Ovary (tissue), 9 donors: ENCODE data around the gene CIAO1. TPM values are rescaled to one million over a fixed set of nuclear protein-coding genes. Genes with fewer than 3 reads are reported as not detected.

ENCODE experiments used
- DNase-seq, 5 donors: peaks; one replicate each; pipeline ENCODE4 v3.0.0-alpha.2; 2019 to 2020
- H3K27ac ChIP-seq, 2 donors: fragments of 200-600 bp; one replicate each; pipeline versions ENCODE4 v1.5.1 to v1.8.0; 2019 to 2022
- H3K27me3 ChIP-seq: fragments of 200-600 bp; one replicate; pipeline ENCODE4 v1.8.0; 2022
- H3K36me3 ChIP-seq: fragments of 200-600 bp; sonication (generic); one replicate; pipeline ENCODE4 v1.5.1; 2019
- H3K4me1 ChIP-seq: one replicate; pipeline ENCODE4 v1.8.1; 2013; ENCODE audit warnings: mild to moderate bottlenecking, moderate library complexity; ENCODE audit not compliant: insufficient read depth
- H3K4me3 ChIP-seq: fragments of 200-600 bp; sonication (generic); one replicate; pipeline ENCODE4 v1.5.1; 2017
- H3K9me3 ChIP-seq, 2 donors: fragments of 200-600 bp in 1 of 2; sonication (generic) in 1 of 2; one replicate each; pipeline versions ENCODE4 v1.5.1 to v1.8.1; 2013 to 2019; ENCODE audit warnings: mild to moderate bottlenecking in 1 of 2, moderate library complexity in 1 of 2
- CTCF ChIP-seq, 3 donors: fragments of 450-650 bp in 2 of 3; fragments of 200-600 bp in 1 of 3; IDR thresholded peaks; one replicate each; pipeline versions ENCODE4 v1.5.1 to v1.8.0; 2016 to 2022; ENCODE audit warnings: antibody characterized with exemption in 3 of 3, mild to moderate bottlenecking in 1 of 3
- EP300 ChIP-seq: sonication (generic); formaldehyde crosslinking; IDR thresholded peaks from one replicate; pipeline ENCODE4 v1.6.1; 2017; ENCODE audit warnings: antibody characterized with exemption
- POLR2A ChIP-seq: fragments of 450-650 bp; IDR thresholded peaks from one replicate; pipeline ENCODE4 v1.6.1; 2017; ENCODE audit warnings: antibody characterized with exemption, mild to moderate bottlenecking, moderate library complexity
- WGBS, 3 donors: extraction: QIAGEN DNeasy Blood & Tissue Kit in 1 of 3; methylation state at CpG; one replicate each; pipeline versions ENCODE4 v1.1.5 to v1.1.7; 2013 to 2017; 5-methylcytosine and 5-hydroxymethylcytosine counted together
- intact Hi-C, 4 donors: fragments of 100-400 bp; cut with DNase I; formaldehyde crosslinking; loops; one replicate each; pipeline versions ENCODE4 v1.11.0 to v1.15.1; 2022 to 2023
- polyA plus RNA-seq, 2 donors: library from polyadenylated mRNA; stranded (reverse); fragments of 200-250 nt in 1 of 2; fragments of 350-450 nt in 1 of 2; fragmentation: Illumina TruSeq in 1 of 2; extraction: RNeasy Lipid Tissue Mini Kit (QIAGEN cat#74804) in 1 of 2; gene quantifications; one replicate each; pipeline ENCODE4 v1.2.3, GENCODE V29; 2013 to 2014
- total RNA-seq, 7 donors: library from RNA; depleted of rRNA in 2 of 7; stranded (reverse); fragments of >200 nt in 2 of 7; fragmentation: NEBNext Ultra II Directional in 3 of 7; extraction: Animal tissue kit (Norgen Biotek cat#: 25700) in 3 of 7; gene quantifications; one replicate each; pipeline versions ENCODE4 v1.1.0 to v1.2.4, GENCODE V29; 2016 to 2023
- donor health status: DM: no; HTN: no; CAD: no; lungs with moderate emphysema.
- donor health status: DM: no; HTN: no; CAD: no.
- donor health status: Bipolar disorder and iron deficiency.
- donor health status: DM: yes; HTN: yes; CAD: no.
- donor health status: DM: no; HTN: no; CAD: no.
- donor health status: DM: yes; HTN: yes; CAD: no.

The CIAO1 gene
- total and polyA plus RNA-seq, 9 donors, result 42.2 to 103 (median 58.1) TPM

GRCh38 chr2:96241900-96242611 is 24.0 kb upstream of the CIAO1 start:
- DNase-seq, result no peak
- Histone ChIP-seq H3K36me3 (no peaks in the 10 kb centered on the region), H3K4me1 (no peaks in the 10 kb centered on the region), H3K9me3 (no peaks in the 10 kb centered on the region), H3K4me3 (no peak overlapping the region), H3K27me3 (no peaks in the 10 kb centered on the region), H3K27ac (no peak overlapping the region)
- WGBS, 3 donors, result 73 to 81% (median 79%) methylated on average over 5 of the region's 5 CpGs
- intact Hi-C loops, result no loop called here
- TF ChIP-seq CTCF (IDR thresholded peaks at IDR 0.05) (no peak), EP300 (no peak), POLR2A (no peak)

DNA sequence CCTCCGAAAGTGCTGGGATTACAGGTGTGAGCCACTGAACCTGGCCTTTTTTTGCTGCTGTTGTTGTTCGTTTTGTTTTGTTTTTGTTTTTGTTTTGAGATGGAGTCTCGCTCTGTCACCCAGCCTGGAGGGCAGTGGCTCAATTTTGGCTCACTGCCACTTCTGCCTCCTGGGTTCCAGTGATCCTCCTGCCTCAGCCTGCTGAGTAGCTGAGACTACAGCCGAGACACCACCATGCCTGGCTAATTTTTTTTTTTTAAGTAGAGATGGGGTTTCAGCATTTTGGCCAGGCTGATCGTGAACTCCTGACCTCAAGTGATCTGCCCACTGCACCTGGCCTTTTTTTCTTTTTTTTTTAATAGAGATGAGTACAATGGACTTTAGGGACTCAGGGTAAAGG is 22.2 kb upstream of the CIAO1 start:
- intact Hi-C loops, result no loop called here
- Histone ChIP-seq H3K9me3 (no peaks in the 10 kb centered on the region), H3K4me1 (no peaks in the 10 kb centered on the region), H3K36me3 (no peaks in the 10 kb centered on the region), H3K4me3 (no peak overlapping the region), H3K27me3 (no peaks in the 10 kb centered on the region), H3K27ac (no peak overlapping the region)
- no peak for DNase-seq
- WGBS, 3 donors, result 90 to 93% (median 92%) methylated on average over 5 of the region's 5 CpGs
- TF ChIP-seq POLR2A, result no peak
- no peak for TF ChIP-seq CTCF (IDR thresholded peaks at IDR 0.05)
- no peak for TF ChIP-seq EP300

GRCh38 chr2:96245609-96246390 is 20.2 kb upstream of the CIAO1 start:
- no peak for DNase-seq
- peaks cover 7% of the 10 kb centered on the region for H3K4me1 ChIP-seq
- no peak overlapping the region for H3K27ac ChIP-seq
- H3K9me3 ChIP-seq, result no peaks in the 10 kb centered on the region
- no peaks in the 10 kb centered on the region for H3K27me3 ChIP-seq
- H3K4me3 ChIP-seq, result no peak overlapping the region
- intact Hi-C loops, result no loop called here
- 83 to 89% (median 88%) methylated on average over 8 of the region's 8 CpGs for WGBS, 3 donors
- TF ChIP-seq POLR2A, result no peak
- TF ChIP-seq EP300, result no peak
- TF ChIP-seq CTCF (IDR thresholded peaks at IDR 0.05), result no peak
- H3K36me3 ChIP-seq, result no peaks in the 10 kb centered on the region

DNA sequence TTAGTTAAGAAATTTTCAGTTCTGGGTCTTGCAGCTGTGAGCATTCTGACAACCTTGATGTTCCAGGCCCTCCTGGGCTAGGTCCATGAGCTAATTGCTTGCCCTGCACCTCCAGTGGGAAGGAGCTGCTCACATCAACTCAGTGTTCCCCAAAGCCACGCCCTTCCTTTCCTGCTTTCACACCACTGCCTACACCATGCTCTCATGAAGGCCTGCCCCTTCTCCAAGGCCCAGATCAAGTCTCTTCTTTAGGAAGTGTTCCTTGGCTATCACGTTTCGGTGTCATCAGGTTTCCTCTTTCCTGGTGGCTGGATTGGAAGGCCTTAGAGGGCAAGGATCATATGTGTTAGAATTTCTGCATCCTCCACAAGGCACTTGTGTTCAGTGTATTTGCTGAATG is 19.0 kb upstream of the CIAO1 start:
- no peak for DNase-seq
- no peaks in the 10 kb centered on the region for H3K9me3 ChIP-seq
- H3K4me3 ChIP-seq, result no peak overlapping the region
- no peaks in the 10 kb centered on the region for H3K36me3 ChIP-seq
- H3K27ac ChIP-seq, result no peak overlapping the region
- TF ChIP-seq EP300 (no peak), CTCF (IDR thresholded peaks at IDR 0.05) (no peak), POLR2A (no peak)
- no peaks in the 10 kb centered on the region for H3K27me3 ChIP-seq
- WGBS, 3 donors, result 83 to 87% (median 87%) methylated on average over 3 of the region's 3 CpGs
- intact Hi-C loops, result no loop called here
- peaks cover 7% of the 10 kb centered on the region for H3K4me1 ChIP-seq
